Glutamatergic neuron (in vitro differentiated cells): ENCODE measurements around the gene ZNF185. TPM values are rescaled to one million over a fixed set of nuclear protein-coding genes. Genes with fewer than 3 reads are reported as not detected.

Experiments
- DNase-seq: peaks from one replicate; pipeline ENCODE4 v3.0.0; 2022
- H3K27ac Mint-ChIP-seq: one replicate; pipeline ENCODE4 v1.8.0; 2020; ENCODE audit warnings: mild to moderate bottlenecking, mixed read lengths, inconsistent platforms; ENCODE audit not compliant: unreplicated experiment
- H3K27me3 Mint-ChIP-seq: one replicate; pipeline ENCODE4 v1.8.0; 2020; ENCODE audit warnings: mild to moderate bottlenecking, moderate library complexity, mixed read lengths, inconsistent platforms; ENCODE audit not compliant: unreplicated experiment
- H3K36me3 Mint-ChIP-seq: one replicate; pipeline ENCODE4 v1.8.0; 2020; ENCODE audit warnings: mild to moderate bottlenecking, mixed read lengths, inconsistent platforms; ENCODE audit not compliant: unreplicated experiment
- H3K4me1 Mint-ChIP-seq: one replicate; pipeline ENCODE4 v1.8.0; 2020; ENCODE audit warnings: mild to moderate bottlenecking, low read depth, mixed read lengths, inconsistent platforms; ENCODE audit not compliant: unreplicated experiment
- H3K4me3 Mint-ChIP-seq: one replicate; pipeline ENCODE4 v1.8.0; 2020; ENCODE audit warnings: mild to moderate bottlenecking, mixed read lengths, inconsistent platforms; ENCODE audit not compliant: unreplicated experiment
- H3K9me3 Mint-ChIP-seq: one replicate; pipeline ENCODE4 v1.8.0; 2020; ENCODE audit warnings: mild to moderate bottlenecking, moderate library complexity, mixed read lengths, inconsistent platforms; ENCODE audit not compliant: unreplicated experiment
- total RNA-seq: library from RNA; stranded (reverse); fragmentation: NEBNext Ultra II Directional; extraction: Animal tissue kit (Norgen Biotek cat#: 25700); gene quantifications from one replicate; pipeline ENCODE4 v1.2.1, GENCODE V29; 2021; ENCODE audit not compliant: unreplicated experiment
- TF ChIP-seq, protein P1 (sequence below): fragments of 200-600 bp; sonication (generic); IDR thresholded peaks from one replicate; pipeline ENCODE4 v1.5.0; 2021; ENCODE audit not compliant: partially characterized antibody, unreplicated experiment

The ZNF185 gene
- total RNA-seq, 1 donor from 2014 or later, result 1.1 TPM

DNA sequence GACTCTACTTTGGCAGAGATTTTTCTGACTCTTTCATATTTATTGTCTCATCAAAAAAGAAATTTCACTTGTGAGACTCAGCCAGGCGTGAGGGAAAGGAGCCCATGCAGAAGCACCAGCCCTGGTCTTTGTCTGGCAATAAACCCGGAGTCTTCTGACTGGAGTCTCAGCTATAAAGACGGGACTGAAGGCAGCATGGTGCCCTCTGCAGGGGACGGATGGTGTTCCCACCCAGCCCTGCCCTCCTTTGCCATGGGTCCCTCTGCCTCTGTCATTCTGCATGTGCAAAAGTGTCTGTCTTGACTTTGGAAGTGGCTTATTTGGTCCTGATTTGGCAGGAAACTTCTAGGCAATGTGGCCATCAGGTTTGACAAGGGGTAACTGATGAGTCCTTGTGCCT, 14.2 kb downstream of the ZNF185 start:
- DNase-seq, result no peak
- Mint-ChIP-seq H3K4me3 (no peak overlapping the region), H3K27ac (no peak overlapping the region), H3K27me3 (peaks cover 6% of the 10 kb centered on the region), H3K36me3 (no peaks in the 10 kb centered on the region), H3K9me3 (no peaks in the 10 kb centered on the region), H3K4me1 (peaks cover 10% of the 10 kb centered on the region)
- TF ChIP-seq, protein P1, sequence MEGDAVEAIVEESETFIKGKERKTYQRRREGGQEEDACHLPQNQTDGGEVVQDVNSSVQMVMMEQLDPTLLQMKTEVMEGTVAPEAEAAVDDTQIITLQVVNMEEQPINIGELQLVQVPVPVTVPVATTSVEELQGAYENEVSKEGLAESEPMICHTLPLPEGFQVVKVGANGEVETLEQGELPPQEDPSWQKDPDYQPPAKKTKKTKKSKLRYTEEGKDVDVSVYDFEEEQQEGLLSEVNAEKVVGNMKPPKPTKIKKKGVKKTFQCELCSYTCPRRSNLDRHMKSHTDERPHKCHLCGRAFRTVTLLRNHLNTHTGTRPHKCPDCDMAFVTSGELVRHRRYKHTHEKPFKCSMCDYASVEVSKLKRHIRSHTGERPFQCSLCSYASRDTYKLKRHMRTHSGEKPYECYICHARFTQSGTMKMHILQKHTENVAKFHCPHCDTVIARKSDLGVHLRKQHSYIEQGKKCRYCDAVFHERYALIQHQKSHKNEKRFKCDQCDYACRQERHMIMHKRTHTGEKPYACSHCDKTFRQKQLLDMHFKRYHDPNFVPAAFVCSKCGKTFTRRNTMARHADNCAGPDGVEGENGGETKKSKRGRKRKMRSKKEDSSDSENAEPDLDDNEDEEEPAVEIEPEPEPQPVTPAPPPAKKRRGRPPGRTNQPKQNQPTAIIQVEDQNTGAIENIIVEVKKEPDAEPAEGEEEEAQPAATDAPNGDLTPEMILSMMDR, result no peak

DNA sequence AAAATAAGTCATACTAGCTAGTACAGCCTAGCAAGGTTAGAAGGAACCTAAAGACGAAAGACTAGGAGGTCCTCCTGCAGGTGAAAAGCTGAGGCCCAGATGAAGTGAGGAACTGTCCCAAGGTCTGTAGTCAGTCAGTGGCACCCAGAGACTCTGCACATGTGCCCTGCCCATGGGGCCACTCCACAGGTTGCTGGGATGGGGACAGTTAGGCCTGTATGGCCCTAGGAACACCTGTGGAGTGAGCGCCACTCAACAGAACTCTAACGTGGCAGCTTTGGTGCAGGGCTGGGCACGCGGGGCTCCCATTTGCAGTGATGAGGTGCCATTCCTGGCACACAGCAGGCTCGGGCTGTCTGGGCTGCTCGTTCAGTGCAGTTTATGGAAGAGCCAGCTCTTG, 14.8 kb downstream of the ZNF185 start:
- H3K36me3 Mint-ChIP-seq, result no peaks in the 10 kb centered on the region
- peaks cover 6% of the 10 kb centered on the region for H3K27me3 Mint-ChIP-seq
- no peak overlapping the region for H3K4me3 Mint-ChIP-seq
- no peak overlapping the region for H3K27ac Mint-ChIP-seq
- no peak for DNase-seq
- H3K4me1 Mint-ChIP-seq, result peaks cover 7% of the 10 kb centered on the region
- no peaks in the 10 kb centered on the region for H3K9me3 Mint-ChIP-seq
- TF ChIP-seq, protein P1, result no peak

DNA sequence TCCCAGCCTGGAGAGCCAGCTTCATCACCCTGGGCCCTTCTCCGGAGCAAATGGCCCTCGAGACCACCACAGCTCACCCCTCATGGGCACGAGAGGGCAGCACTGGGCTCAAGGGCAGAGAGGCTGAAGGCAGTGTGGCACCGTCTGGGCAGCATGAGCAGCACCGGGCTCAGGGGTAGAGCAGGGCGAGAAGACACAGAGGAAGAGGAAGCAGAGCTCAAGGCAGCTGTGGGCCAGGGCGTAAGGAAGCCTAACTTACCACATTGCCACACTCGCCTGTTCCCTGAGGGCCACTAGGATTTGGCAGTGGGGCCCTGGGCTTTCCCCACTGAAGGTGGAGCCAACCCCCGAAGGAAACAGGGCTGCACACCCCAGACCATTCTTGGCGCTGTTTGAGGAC, 15.5 kb downstream of the ZNF185 start:
- no peak for DNase-seq
- H3K4me1 Mint-ChIP-seq, result peaks cover 7% of the 10 kb centered on the region
- no peaks in the 10 kb centered on the region for H3K36me3 Mint-ChIP-seq
- peak overlapping the region; percentile 30 for H3K4me3 Mint-ChIP-seq
- TF ChIP-seq, protein P1, result no peak
- H3K27me3 Mint-ChIP-seq, result peaks cover 6% of the 10 kb centered on the region
- H3K9me3 Mint-ChIP-seq, result no peaks in the 10 kb centered on the region
- H3K27ac Mint-ChIP-seq, result no peak overlapping the region

DNA sequence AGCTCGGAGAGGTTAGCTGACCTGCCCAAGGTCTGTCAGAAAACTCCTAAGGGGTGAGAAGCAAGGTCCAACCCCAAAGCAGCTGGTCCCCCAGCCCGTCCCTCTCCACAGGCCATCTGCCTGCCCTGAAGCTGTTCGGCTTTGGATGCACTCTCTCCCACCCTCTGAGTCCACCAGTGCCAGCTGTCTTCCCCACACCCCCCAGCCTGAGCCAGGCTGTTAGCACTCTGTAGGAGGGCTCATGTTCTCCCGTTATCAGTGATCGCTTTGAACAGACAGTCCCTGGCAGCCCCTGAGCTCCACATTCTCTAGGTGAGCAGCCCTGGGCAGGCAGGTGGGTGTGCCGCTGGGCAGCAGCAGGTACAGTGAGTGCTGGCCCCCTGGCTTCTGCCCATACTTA, 16.0 kb downstream of the ZNF185 start:
- TF ChIP-seq, protein P1, result no peak
- peaks cover 7% of the 10 kb centered on the region for H3K4me1 Mint-ChIP-seq
- no peaks in the 10 kb centered on the region for H3K36me3 Mint-ChIP-seq
- peak; percentile 47 for DNase-seq
- H3K27ac Mint-ChIP-seq, result no peak overlapping the region
- peaks cover 6% of the 10 kb centered on the region for H3K27me3 Mint-ChIP-seq
- H3K4me3 Mint-ChIP-seq, result no peak overlapping the region
- no peaks in the 10 kb centered on the region for H3K9me3 Mint-ChIP-seq

DNA sequence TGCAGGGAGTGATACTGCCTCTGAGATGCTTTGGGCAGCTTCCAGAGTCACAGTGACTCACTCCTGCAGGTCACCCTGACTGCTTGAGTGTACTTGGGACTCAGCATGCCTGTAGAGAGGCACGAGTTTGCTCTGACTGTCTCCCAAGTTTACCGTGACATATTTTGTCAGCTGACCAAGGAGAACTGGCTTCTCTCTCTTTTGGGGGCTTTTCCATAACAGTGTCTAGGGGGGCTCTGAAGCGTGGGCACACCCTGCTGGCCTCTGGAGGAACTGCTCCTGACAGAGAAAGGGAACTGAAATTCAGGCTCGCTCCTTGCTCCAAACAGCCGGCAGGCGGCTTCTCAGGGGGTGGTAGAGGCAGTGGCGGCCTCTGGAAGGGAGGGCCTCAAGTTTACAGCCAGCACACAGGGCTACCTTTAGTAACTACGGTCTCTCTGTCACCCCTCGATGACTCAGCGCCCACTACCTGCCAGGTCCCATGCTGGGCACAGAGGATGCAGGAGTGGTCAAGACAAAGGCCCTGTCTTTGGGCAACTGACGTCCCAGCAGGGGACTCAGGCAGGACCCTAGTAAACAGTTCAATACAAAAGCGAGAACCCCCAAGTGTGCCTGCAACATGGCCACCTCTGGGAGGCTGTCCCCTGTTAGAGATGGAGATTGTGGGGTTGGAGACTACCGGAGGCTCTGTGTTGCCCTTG, 17.8 kb downstream of the ZNF185 start:
- Mint-ChIP-seq H3K27me3 (peaks cover 6% of the 10 kb centered on the region), H3K4me1 (peaks cover 7% of the 10 kb centered on the region), H3K36me3 (no peaks in the 10 kb centered on the region), H3K9me3 (no peaks in the 10 kb centered on the region), H3K4me3 (no peak overlapping the region), H3K27ac (no peak overlapping the region)
- TF ChIP-seq, protein P1, result peak; percentile 67
- DNase-seq, result peak; percentile 60
